HEK293 (cell line): Measurements from ENCODE around the gene HIBCH.
"Not testable (repeated sequence)": the region's sequence is repeated elsewhere in the genome, so short reads cannot be mapped to it uniquely, and the experiment has no call there.

Experiments
- CTCF ChIA-PET: fragments of 350-600 bp; formaldehyde crosslinking; extraction: SDS; loops from one replicate; lab custom pipeline; 2021; ENCODE audit warnings: antibody characterized with exemption; lab: Yijun Ruan, JAX
- POLR2A ChIA-PET: fragments of 300-600 bp; formaldehyde crosslinking; extraction: SDS; loops from one replicate; lab custom pipeline; 2020; ENCODE audit warnings: antibody characterized with exemption, inconsistent platforms; lab: Yijun Ruan, JAX
- H3K27ac ChIP-seq: fragments of 200-500 bp; sonication (Bioruptor generic); 2 replicates; pipeline ENCODE4 v1.5.1; 2014; ENCODE audit warnings: low read depth, low read length, control low read depth, inconsistent platforms; ENCODE audit errors: extremely low read depth
- H3K36me3 ChIP-seq, 2 experiments: fragments of 200-500 bp in 1 of 2; sonication (Bioruptor generic) in 1 of 2; 1 replicate in 1 of 2; 2 replicates in 1 of 2; pipeline ENCODE4 v1.5.1; 2014 to 2017; ENCODE audit warnings: inconsistent platforms in 2 of 2, low read length in 2 of 2; ENCODE audit not compliant: control insufficient read depth in 2 of 2, insufficient read depth in 1 of 2
- H3K4me1 ChIP-seq: fragments of 200-500 bp; sonication (Bioruptor generic); 2 replicates; pipeline ENCODE4 v1.5.1; 2014; ENCODE audit warnings: mild to moderate bottlenecking, low read length, inconsistent platforms; ENCODE audit not compliant: control insufficient read depth, insufficient read depth
- H3K4me3 ChIP-seq: 2 replicates; pipeline ENCODE4 v1.5.1; 2011; ENCODE audit warnings: low read depth, mild to moderate bottlenecking, control low read depth, low read length, moderate library complexity
- H3K9me3 ChIP-seq: fragments of 200-500 bp; sonication (Bioruptor generic); 2 replicates; pipeline ENCODE4 v1.5.1; 2014; ENCODE audit warnings: low read depth, low read length, inconsistent platforms; ENCODE audit not compliant: control insufficient read depth, insufficient read depth
- BCL11A ChIP-seq: fragments of 450-650 bp; formaldehyde crosslinking; IDR thresholded peaks from 2 replicates; pipeline ENCODE4 v1.5.1; 2016; ENCODE audit warnings: low read depth, missing biosample characterization, missing genetic modification characterization
- HOXA7 ChIP-seq: sonication (generic); formaldehyde crosslinking; IDR thresholded peaks from 2 replicates; pipeline ENCODE4 v1.8.1; 2022; ENCODE audit warnings: missing genetic modification reagents, borderline replicate concordance
- HOXC10 ChIP-seq: sonication (generic); formaldehyde crosslinking; IDR thresholded peaks from 2 replicates; pipeline ENCODE4 v1.8.1; 2023; ENCODE audit warnings: mild to moderate bottlenecking, missing genetic modification reagents
- ZBTB20 ChIP-seq: fragments of 450-650 bp; formaldehyde crosslinking; IDR thresholded peaks from 2 replicates; pipeline ENCODE4 v1.5.1; 2016; ENCODE audit warnings: missing biosample characterization, missing genetic modification characterization
- ZNF155 ChIP-seq: fragments of 450-650 bp; formaldehyde crosslinking; IDR thresholded peaks from 2 replicates; pipeline ENCODE4 v1.5.1; 2016; ENCODE audit warnings: missing biosample characterization, missing genetic modification characterization
- ZNF24 ChIP-seq: fragments of 450-650 bp; formaldehyde crosslinking; IDR thresholded peaks from 2 replicates; pipeline ENCODE4 v1.5.1; 2016; ENCODE audit warnings: missing biosample characterization, missing genetic modification characterization
- ZNF248 ChIP-seq: fragments of 450-650 bp; formaldehyde crosslinking; IDR thresholded peaks from 2 replicates; pipeline ENCODE4 v1.5.1; 2017; ENCODE audit warnings: missing biosample characterization, missing genetic modification characterization
- ZNF596 ChIP-seq: fragments of 450-650 bp; IDR thresholded peaks from 2 replicates; pipeline ENCODE4 v1.5.0; 2018; ENCODE audit warnings: missing biosample characterization, mild to moderate bottlenecking, missing genetic modification characterization, moderate library complexity
- ZNF624 ChIP-seq: fragments of 450-650 bp; formaldehyde crosslinking; IDR thresholded peaks from 2 replicates; pipeline ENCODE4 v1.5.1; 2017; ENCODE audit warnings: missing biosample characterization, missing genetic modification characterization
- ZNF670 ChIP-seq: fragments of 450-650 bp; formaldehyde crosslinking; IDR thresholded peaks from 2 replicates; pipeline ENCODE4 v1.5.1; 2016; ENCODE audit warnings: missing biosample characterization, missing genetic modification characterization, low read depth
- TF ChIP-seq, protein P1 (sequence below): fragments of 450-650 bp; formaldehyde crosslinking; IDR thresholded peaks from 2 replicates; pipeline ENCODE4 v1.5.1; 2016; ENCODE audit warnings: missing biosample characterization, missing genetic modification characterization
- TF ChIP-seq, protein P2 (sequence below): fragments of 450-650 bp; formaldehyde crosslinking; IDR thresholded peaks from 2 replicates; pipeline ENCODE4 v1.5.1; 2017; ENCODE audit warnings: missing biosample characterization, mild to moderate bottlenecking, missing genetic modification characterization, moderate library complexity
- TF ChIP-seq, protein P3 (sequence below): fragments of 450-650 bp; formaldehyde crosslinking; IDR thresholded peaks from 2 replicates; pipeline ENCODE4 v1.5.1; 2016; ENCODE audit warnings: missing biosample characterization, missing genetic modification characterization
- TF ChIP-seq, protein P4 (sequence below): fragments of 450-650 bp; formaldehyde crosslinking; IDR thresholded peaks from 2 replicates; pipeline ENCODE4 v1.5.1; 2016; ENCODE audit warnings: missing biosample characterization, missing genetic modification characterization
- TF ChIP-seq, protein P5 (sequence below): fragments of 450-650 bp; formaldehyde crosslinking; IDR thresholded peaks from 2 replicates; pipeline ENCODE4 v1.5.1; 2017; ENCODE audit warnings: missing biosample characterization, missing genetic modification characterization
- TF ChIP-seq, protein P6 (sequence below): fragments of 450-650 bp; formaldehyde crosslinking; IDR thresholded peaks from 2 replicates; pipeline ENCODE4 v1.5.1; 2017; ENCODE audit warnings: missing biosample characterization, missing genetic modification characterization
- TF ChIP-seq, protein P7 (sequence below): fragments of 450-650 bp; IDR thresholded peaks from 2 replicates; pipeline ENCODE4 v1.5.1; 2018; ENCODE audit warnings: missing biosample characterization, mild to moderate bottlenecking, missing genetic modification characterization

HIBCH gene

DNA sequence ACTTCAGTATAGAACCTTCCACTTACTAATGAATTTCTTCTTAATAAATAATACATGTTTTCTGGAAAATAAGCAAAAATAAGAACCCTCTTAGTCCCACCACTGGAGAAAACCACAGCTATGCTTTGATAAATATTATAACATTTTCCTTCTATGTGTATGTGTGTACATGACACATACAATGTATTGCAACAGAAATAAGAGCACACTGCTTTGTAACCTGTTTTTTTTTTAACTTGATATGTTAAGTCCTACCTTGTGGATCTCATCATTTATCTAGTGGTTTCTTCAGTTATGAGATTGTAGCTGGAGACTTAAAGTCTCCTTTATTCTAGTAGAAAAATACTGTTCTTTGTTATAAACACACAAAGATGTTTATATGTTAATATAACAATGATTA lies 40.9 kb upstream of the HIBCH start:
- no peak overlapping the region for H3K27ac ChIP-seq
- no peaks in the 10 kb centered on the region for H3K9me3 ChIP-seq
- no peak overlapping the region for H3K4me3 ChIP-seq
- CTCF ChIA-PET, result interaction anchor here (0.8 to 1.0 kb wide), 2 partner anchors 9 to 41 kb away, joined by 3 to 6 read pairs; partner anchors contain the start of gene HIBCH
- no peak for TF ChIP-seq ZBTB20 (tag by site-specific recombination)
- TF ChIP-seq ZNF248, result no peak
- TF ChIP-seq ZNF670 (tag by site-specific recombination), result no peak
- TF ChIP-seq, protein P1, sequence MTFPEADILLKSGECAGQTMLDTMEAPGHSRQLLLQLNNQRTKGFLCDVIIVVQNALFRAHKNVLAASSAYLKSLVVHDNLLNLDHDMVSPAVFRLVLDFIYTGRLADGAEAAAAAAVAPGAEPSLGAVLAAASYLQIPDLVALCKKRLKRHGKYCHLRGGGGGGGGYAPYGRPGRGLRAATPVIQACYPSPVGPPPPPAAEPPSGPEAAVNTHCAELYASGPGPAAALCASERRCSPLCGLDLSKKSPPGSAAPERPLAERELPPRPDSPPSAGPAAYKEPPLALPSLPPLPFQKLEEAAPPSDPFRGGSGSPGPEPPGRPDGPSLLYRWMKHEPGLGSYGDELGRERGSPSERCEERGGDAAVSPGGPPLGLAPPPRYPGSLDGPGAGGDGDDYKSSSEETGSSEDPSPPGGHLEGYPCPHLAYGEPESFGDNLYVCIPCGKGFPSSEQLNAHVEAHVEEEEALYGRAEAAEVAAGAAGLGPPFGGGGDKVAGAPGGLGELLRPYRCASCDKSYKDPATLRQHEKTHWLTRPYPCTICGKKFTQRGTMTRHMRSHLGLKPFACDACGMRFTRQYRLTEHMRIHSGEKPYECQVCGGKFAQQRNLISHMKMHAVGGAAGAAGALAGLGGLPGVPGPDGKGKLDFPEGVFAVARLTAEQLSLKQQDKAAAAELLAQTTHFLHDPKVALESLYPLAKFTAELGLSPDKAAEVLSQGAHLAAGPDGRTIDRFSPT, result no peak
- no peak for TF ChIP-seq HOXC10 (CRISPR knock-in tag)
- no peak for TF ChIP-seq ZNF155 (tag by site-specific recombination)
- TF ChIP-seq, protein P2, sequence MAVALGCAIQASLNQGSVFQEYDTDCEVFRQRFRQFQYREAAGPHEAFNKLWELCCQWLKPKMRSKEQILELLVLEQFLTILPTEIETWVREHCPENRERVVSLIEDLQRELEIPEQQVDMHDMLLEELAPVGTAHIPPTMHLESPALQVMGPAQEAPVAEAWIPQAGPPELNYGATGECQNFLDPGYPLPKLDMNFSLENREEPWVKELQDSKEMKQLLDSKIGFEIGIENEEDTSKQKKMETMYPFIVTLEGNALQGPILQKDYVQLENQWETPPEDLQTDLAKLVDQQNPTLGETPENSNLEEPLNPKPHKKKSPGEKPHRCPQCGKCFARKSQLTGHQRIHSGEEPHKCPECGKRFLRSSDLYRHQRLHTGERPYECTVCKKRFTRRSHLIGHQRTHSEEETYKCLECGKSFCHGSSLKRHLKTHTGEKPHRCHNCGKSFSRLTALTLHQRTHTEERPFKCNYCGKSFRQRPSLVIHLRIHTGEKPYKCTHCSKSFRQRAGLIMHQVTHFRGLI (tag by site-specific recombination), result no peak
- no peak for TF ChIP-seq BCL11A (tag by site-specific recombination)
- TF ChIP-seq ZNF24 (tag by site-specific recombination), result no peak
- TF ChIP-seq, protein P3, sequence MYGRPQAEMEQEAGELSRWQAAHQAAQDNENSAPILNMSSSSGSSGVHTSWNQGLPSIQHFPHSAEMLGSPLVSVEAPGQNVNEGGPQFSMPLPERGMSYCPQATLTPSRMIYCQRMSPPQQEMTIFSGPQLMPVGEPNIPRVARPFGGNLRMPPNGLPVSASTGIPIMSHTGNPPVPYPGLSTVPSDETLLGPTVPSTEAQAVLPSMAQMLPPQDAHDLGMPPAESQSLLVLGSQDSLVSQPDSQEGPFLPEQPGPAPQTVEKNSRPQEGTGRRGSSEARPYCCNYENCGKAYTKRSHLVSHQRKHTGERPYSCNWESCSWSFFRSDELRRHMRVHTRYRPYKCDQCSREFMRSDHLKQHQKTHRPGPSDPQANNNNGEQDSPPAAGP (tag by site-specific recombination), result no peak
- no peak for TF ChIP-seq HOXA7 (CRISPR knock-in tag)
- TF ChIP-seq, protein P4, sequence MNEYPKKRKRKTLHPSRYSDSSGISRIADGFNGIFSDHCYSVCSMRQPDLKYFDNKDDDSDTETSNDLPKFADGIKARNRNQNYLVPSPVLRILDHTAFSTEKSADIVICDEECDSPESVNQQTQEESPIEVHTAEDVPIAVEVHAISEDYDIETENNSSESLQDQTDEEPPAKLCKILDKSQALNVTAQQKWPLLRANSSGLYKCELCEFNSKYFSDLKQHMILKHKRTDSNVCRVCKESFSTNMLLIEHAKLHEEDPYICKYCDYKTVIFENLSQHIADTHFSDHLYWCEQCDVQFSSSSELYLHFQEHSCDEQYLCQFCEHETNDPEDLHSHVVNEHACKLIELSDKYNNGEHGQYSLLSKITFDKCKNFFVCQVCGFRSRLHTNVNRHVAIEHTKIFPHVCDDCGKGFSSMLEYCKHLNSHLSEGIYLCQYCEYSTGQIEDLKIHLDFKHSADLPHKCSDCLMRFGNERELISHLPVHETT, result no peak
- no peak for TF ChIP-seq ZNF624 (tag by site-specific recombination)
- peaks cover 0 to 11% of the 10 kb centered on the region in 2 experiments; a peak in 2 of 3 replicates for H3K36me3 ChIP-seq
- no peaks in the 10 kb centered on the region for H3K4me1 ChIP-seq
- POLR2A ChIA-PET, result no interaction called here

DNA sequence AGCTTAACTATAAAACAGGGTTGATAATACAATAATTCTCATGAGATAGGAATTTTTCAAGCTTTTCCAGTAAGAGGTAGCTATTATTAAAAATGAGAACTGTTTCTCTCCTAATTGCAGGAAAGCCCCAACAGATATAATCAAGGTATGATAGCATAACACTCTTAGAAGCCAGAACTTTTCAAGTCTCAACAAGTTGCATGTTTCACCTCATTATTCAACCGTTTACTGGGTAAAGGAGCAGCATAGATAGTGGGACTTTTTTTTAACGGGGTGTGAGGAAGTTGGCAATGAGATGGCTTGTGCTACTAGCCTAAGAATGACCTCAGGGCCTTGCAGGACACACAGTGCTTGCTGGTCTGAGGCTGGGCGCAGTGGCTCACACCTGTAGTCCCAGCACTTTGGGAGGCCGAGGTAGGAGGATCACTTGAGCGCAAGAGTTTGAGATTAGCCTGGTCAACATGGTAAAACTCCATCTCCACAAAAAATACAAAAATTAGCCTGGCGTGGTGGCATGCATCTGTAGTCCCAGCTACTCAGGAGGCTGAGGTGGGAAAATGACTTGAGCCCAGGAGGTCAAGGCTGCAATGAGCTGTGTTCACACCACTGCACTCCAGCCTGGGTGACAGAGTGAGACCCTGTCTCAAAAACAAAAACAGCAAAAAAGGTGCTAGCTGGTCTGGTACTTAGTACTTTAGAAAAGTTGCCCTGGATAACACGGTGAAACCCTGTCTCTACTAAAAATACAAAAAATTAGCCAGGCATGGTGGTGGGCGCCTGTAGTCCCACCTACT lies 39.2 kb upstream of the HIBCH start:
- H3K4me1 ChIP-seq, H3K4me3 ChIP-seq, POLR2A ChIA-PET, H3K9me3 ChIP-seq, CTCF ChIA-PET, H3K27ac ChIP-seq: not testable (repeated sequence)
- peaks cover 0 to 11% of the 10 kb centered on the region in 2 experiments; a peak in 2 of 3 replicates for H3K36me3 ChIP-seq

DNA sequence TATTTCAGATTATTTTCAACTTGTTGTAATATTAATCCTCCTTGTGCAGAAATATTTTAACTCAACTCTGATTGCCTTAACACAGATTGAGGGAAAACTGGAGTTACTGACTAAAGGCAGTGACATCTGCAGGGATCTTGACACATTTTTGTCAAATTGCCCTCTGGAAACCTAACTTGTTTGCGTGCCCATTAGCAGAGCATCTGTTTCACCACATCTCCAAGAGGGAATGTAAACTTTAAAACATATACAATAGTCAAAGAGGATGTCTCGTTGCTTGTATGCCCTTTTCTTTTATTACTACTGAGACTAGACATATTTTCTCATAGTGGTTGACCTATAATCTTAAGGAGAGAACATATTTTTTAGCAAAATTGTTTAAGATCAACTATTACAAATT lies 38.0 kb upstream of the HIBCH start:
- CTCF ChIA-PET, result no interaction called here
- no peak overlapping the region for H3K27ac ChIP-seq
- H3K4me3 ChIP-seq, result no peak overlapping the region
- peaks cover 0 to 11% of the 10 kb centered on the region in 2 experiments; a peak in 2 of 3 replicates for H3K36me3 ChIP-seq
- H3K9me3 ChIP-seq, result no peaks in the 10 kb centered on the region
- no peaks in the 10 kb centered on the region for H3K4me1 ChIP-seq
- POLR2A ChIA-PET, result no interaction called here
- TF ChIP-seq, protein P5, sequence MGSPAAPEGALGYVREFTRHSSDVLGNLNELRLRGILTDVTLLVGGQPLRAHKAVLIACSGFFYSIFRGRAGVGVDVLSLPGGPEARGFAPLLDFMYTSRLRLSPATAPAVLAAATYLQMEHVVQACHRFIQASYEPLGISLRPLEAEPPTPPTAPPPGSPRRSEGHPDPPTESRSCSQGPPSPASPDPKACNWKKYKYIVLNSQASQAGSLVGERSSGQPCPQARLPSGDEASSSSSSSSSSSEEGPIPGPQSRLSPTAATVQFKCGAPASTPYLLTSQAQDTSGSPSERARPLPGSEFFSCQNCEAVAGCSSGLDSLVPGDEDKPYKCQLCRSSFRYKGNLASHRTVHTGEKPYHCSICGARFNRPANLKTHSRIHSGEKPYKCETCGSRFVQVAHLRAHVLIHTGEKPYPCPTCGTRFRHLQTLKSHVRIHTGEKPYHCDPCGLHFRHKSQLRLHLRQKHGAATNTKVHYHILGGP (tag by site-specific recombination), result no peak
- TF ChIP-seq, protein P6, sequence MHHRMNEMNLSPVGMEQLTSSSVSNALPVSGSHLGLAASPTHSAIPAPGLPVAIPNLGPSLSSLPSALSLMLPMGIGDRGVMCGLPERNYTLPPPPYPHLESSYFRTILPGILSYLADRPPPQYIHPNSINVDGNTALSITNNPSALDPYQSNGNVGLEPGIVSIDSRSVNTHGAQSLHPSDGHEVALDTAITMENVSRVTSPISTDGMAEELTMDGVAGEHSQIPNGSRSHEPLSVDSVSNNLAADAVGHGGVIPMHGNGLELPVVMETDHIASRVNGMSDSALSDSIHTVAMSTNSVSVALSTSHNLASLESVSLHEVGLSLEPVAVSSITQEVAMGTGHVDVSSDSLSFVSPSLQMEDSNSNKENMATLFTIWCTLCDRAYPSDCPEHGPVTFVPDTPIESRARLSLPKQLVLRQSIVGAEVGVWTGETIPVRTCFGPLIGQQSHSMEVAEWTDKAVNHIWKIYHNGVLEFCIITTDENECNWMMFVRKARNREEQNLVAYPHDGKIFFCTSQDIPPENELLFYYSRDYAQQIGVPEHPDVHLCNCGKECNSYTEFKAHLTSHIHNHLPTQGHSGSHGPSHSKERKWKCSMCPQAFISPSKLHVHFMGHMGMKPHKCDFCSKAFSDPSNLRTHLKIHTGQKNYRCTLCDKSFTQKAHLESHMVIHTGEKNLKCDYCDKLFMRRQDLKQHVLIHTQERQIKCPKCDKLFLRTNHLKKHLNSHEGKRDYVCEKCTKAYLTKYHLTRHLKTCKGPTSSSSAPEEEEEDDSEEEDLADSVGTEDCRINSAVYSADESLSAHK (tag by site-specific recombination), result no peak
- TF ChIP-seq ZNF596 (tag by site-specific recombination), result no peak
- TF ChIP-seq, protein P7, sequence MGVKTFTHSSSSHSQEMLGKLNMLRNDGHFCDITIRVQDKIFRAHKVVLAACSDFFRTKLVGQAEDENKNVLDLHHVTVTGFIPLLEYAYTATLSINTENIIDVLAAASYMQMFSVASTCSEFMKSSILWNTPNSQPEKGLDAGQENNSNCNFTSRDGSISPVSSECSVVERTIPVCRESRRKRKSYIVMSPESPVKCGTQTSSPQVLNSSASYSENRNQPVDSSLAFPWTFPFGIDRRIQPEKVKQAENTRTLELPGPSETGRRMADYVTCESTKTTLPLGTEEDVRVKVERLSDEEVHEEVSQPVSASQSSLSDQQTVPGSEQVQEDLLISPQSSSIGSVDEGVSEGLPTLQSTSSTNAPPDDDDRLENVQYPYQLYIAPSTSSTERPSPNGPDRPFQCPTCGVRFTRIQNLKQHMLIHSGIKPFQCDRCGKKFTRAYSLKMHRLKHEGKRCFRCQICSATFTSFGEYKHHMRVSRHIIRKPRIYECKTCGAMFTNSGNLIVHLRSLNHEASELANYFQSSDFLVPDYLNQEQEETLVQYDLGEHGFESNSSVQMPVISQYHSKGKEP (tag by site-specific recombination), result no peak
